NK-92 (cell line): Measurements from ENCODE around the gene OSER1.
A peak's percentile ranks its signal among the peaks of the same experiment; 100 is the strongest.
"Not testable (repeated sequence)": the region's sequence is repeated elsewhere in the genome, so short reads cannot be mapped to it uniquely, and the experiment has no call there.

ENCODE experiments used
- DNase-seq: peaks from one replicate; lab custom pipeline; 2025; ENCODE audit not compliant: unreplicated experiment; lab: John Stamatoyannopoulos, UW

The OSER1 gene

DNA sequence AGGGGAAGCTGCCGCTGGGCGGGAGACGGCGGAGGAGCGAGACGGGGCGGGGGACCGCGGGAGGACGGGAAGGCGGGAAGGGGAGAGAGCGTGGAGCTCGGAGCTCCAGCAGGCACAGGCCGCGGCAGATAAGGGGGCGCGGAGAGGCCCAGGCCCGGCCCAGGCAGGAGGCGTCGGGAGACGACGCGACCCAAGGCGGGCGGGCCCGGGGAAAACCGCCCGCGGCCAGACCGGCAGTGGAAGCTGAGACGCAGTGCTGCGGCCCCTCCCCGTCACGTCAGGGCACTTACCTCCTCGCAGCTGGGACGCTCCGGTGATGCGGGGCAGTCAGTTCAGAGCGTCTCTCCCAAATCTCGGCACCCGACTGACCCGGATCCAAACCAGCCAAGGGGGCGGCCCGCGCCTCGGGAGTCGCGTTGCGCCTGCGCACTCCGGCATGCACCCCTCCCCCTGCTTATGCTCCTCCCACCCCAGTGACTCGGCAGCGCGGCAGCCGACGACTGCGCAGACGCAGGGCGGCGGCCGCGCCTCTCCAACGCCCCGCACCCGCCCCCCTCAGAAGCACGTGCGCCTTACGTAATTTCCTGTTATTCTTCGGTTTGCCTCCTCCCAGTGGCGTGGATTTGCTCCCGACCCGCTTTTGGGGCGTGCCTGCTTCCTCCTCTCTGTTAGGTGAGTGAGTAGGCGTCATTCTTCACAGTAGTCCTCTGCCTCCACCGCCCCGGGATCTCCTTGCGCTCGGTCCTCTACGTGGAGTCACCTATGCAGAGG lies at the start of gene OSER1:
OSER1 (minus strand) TSS at position 366 of the 771 bp plus-strand sequence. CDS start 3,814 bp downstream, outside the sequence.
- DNase-seq: peak; percentile 93

DNA sequence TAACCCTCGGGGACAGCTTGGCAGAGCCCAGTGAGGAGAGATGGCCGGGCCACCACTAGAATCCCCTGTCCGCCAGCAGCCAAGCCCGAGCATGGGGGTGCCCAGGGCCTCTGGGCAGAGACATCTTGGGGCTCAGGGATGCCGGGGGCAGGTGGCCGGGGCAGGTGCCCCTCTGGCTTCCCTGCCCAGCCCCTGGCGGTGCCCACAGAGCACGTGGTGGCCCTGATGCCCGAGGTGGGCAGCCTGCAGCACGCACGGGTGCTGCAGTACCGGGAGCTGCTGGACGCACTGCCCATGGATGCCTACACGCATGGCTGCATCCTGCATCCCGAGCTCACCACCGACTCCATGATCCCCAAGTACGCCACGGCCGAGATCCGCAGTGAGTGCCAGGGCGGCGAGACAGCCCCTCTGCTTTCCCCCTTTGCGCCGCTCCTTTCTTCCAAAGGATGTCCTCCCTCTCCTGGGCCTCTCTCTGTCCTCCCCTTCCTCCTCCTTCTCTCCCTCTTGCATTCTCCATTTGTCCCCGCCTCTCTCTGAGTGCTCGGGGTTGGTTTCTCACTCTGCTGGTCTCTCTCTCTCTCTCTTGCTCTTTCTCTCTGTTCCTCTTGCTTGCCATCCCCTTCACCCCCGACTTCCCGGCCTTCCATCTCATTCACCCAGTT lies 47.8 kb upstream of the OSER1 start:
- DNase-seq: no peak

DNA sequence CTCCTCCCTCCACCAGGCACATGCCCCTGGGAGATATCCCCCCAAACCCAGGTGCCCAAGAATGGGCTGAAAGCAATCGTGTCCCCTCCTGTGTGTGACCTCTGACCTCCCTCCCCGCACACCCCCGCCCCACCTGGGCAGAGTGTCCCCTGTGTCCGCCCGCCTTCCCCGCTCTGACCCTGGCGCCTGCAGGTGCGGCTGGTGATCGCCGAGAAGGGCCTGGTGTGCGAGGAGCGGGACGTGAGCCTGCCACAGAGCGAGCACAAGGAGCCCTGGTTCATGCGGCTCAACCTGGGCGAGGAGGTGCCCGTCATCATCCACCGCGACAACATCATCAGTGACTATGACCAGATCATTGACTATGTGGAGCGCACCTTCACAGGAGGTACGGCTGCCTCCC lies 46.4 kb upstream of the OSER1 start:
- DNase-seq: no peak

DNA sequence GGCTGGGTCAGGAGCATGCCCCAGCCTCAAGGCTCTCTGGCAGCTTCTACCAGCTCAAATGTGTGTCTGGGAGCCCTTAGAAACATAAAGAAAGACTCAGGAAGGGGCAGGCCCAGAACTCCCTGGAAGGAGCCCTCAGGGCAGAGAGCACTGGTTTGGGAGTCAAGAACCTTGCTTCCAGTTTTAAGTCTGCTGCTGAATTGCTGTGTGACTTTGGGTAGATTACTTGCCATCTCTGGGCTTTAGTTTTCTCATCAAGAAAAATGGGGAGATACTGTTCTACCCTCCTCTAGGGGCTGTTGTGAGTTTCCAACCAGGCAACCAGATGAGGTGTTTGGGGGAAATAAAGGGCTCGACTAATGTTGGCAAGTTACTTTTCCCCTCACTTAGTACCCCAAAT lies 45.4 kb upstream of the OSER1 start:
- no peak for DNase-seq

DNA sequence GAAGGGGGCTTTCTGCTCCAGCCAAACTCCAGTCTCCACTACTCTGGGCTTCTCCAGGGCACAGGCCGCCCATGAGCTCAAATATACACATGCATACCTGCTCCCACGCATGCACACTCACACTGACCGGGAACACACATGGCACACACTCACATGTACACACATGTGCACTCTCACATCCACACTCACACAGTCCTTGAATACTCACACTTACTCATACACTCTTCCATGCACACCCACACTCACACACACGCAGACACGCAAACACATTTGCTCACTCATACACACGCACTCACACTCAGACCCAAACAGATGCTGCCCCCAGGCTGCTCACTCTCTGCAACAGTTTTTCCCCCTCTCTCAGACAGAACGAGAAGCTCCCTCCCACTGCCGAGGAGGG lies 43.5 kb upstream of the OSER1 start:
- DNase-seq: no peak

DNA sequence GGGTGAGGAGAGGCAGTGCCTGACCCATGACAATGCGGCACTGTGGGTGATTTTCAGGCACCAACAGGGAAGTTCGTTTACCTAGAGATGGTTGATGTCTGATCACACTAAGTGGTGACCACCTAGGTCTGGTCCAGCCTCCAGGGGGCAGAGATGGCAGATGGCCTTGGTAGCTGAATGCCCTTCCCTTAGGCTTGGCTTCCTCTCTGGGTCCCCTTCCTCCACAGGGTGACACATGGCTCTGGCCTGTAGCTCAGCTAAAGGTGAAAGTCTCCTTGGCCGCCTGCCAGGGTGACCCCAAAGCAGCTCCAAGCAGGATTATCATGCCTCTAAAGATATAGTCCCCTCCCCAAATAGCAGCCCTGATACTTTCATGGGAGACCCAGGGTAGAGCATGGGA lies 43.0 kb upstream of the OSER1 start:
- no peak for DNase-seq

DNA sequence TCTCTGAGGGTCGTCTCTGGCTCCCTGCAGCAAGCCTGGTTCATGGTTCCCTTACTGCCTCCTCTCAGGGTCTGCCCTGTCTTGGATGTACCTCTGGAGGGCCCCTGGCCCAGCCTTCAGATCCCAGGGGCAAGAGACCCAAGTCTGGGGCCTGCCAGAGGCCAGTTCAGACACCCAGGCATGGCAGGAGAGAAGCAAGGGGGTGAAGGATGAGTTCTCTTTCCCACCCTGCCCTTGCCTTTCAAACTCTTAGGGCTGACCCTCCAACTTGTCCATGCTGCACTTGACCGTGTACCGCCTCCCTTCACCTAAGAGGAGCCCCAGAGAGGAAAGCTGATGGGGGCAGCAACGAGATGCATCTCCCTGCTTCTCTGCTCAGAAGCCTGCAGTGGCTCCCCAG lies 40.7 kb upstream of the OSER1 start:
- no peak for DNase-seq

DNA sequence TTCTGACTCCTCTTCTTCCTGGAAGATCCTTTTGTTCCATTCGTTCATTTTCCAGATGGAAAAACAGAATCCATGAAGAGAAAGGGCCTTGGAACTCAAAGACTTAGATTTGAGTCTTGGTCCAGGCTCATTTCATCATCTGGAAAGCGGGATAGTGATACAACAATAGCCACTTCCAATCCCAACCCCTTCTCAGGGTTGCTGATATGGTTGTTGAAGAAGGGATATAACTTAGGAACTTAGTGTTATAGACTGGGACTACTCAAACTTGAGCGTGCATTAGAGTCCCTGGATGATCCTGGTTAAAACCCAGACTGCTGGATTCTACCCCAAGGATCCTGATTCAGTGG lies 37.8 kb upstream of the OSER1 start:
- DNase-seq: no peak

DNA sequence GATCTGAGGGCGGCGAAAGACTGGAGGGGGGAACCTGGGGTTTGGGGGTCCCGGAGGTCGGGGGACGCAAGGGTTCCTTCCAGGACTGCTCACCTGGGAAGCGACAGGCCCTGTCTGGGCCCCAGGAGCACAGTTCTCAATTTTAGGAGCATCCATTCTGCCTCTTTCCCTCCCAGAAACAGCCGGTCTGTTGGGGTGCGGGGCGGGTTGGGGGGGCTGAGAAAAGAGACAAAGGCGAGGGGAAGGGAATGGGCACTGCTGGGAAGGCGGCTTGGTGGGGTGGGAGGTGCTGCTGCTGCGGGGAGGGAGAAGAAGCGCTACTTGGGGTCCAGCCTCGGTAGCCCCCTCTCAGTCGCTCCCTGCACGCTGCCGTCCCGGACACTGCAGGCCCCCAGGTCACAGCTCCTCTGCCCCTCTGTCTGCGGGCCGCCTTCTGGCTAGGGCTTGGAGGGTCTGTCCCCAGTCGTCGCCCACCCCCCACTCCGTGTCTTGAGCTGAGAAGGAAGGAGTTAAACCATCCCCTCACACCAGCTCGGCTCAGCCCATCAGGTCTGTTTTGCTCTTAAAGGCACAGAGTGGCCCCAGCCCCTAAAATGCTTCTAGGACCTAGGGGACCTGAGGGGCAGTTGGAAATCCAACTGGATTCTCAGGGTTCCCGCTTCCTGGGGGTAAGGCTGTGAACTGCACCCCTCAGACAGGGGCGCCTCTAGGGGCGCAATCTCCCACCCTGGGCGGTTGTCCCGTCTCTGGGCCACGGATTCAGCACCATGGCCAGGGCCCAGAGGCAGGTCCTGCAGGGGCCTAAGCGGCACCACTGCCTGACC lies 37.2 kb upstream of the OSER1 start:
- DNase-seq: no peak

DNA sequence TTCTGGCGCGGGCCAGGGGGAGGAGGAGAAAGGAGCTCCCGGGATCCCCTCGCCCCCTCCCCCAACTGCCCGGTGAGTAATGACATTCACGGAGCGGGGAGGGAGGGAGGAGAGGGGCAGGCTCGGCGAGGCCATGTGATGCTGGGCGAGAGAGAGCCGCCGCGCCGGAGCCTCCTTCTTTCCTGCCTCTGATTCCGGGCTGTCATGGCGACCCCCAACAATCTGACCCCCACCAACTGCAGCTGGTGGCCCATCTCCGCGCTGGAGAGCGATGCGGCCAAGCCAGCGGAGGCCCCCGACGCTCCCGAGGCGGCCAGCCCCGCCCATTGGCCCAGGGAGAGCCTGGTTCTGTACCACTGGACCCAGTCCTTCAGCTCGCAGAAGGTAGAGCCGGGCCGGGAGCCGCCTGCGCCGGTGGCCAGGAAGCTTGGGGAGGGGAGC lies 36.6 kb upstream of the OSER1 start, which contains the start of gene GDAP1L1:
GDAP1L1 (plus strand) TSS at position 178 of the 441 bp plus-strand sequence; CDS start at position 205, 27 bp downstream.
- DNase-seq: no peak

DNA sequence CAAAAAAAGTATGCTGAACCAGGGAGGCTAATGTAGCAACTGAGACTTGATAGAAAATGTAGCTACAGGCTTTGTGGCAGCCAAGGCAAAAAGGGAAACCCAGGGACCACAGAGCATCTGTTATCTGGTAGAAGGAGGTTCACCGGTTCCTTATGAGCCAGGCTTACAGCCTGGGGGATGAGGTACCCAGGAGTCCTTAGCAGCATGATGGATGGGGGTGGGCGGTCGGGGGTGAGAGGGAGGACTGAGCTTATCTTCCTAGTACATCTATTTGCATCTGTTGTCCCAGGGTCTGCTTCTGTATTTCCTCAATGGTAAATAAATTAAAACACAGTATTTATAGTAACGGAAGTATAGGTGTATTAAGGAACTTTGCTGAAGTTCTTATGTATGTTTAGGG lies 35.4 kb upstream of the OSER1 start:
- no peak for DNase-seq

DNA sequence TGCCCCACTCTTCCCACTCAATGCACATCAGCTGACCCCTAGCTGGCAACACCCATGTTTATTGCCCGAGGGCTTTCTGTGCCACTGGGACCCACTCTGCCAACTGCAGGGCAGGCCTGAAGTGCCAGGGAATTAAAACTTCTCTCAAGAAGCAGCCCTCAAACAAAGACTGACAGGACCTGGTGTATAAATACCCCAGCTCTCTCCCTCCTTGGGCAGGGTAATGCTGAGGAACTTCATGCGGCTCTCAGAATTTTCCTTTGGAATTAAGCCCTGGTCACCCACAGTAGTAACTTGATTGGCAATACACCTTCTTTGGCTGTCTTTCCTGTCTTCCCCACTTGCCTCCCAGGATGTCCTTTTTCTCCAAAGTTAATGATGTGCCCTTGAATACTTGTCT lies 31.2 kb upstream of the OSER1 start:
- DNase-seq: no peak

DNA sequence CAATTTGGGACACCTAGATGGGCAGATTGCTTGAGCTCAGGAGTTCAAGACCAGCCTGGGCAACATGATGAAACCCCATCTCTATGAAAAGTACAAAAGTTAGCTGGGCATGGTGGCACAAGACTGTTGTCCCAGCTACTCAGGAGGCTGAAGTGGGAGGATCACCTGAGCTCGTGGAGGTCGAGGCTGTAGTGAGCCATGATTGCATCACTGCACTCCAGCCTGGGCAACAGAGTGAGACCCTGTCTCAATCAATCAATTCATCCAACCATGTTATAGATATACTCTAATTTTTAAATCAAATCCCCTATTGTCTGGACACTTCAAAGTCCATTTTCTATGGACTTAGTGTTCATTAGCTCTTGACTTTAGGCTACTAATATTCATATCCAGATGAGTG lies 26.3 kb upstream of the OSER1 start:
- not testable (repeated sequence) for DNase-seq

DNA sequence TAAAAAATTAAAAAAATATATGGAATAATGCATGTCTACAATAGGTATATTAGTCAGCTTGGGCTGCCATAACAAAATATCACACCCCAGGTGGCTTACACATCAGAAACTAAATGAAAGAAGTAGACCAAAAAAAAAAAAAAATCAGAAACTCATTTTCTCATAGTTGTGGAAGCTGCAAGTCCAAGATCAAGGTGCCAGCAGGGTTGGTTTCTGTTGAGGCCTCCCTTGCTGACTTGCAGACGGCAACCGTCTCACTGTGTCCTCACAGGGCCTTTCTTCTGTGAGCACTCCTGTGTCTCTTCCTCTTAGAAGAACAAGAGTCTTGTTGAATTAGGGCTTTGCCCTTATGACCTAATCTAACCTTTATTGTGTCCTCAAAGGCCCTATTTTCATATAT lies 25.1 kb upstream of the OSER1 start:
- DNase-seq: no peak

DNA sequence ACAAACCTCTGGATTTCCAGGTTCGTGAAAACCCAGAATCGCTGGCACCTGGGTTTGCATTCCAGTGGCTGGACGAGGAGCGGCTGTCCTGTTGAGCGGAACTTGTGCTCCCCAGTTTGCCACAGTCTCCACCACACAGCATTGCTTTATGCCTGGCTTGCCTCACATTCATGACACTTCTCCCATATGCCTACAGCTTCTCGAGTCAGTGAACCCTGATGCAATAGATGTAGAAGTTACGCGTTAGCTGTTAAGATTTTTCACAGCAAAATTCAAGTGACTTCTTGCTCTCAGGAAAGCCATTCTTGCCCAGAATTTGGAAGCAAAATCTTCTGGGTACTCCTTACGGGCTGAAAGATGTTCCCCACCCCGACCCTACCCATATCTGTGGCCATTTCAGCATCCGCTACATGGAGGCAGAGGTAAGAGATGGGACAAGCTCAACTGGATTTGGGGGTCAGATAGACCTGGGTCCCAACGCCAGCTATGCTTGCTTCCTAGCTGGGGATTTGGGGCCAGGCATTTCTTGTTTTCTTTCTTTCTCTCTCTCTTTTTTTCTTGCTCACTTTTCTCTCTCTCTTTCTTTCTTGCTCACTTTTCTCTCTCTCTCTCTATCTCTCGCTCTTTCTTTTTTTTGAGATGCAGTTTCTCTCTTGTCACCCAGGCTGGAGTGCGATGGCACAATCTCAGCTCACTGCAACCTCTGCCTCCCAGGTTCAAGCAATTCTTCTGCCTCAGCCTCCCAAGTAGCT lies 24.2 kb upstream of the OSER1 start:
- no peak for DNase-seq

DNA sequence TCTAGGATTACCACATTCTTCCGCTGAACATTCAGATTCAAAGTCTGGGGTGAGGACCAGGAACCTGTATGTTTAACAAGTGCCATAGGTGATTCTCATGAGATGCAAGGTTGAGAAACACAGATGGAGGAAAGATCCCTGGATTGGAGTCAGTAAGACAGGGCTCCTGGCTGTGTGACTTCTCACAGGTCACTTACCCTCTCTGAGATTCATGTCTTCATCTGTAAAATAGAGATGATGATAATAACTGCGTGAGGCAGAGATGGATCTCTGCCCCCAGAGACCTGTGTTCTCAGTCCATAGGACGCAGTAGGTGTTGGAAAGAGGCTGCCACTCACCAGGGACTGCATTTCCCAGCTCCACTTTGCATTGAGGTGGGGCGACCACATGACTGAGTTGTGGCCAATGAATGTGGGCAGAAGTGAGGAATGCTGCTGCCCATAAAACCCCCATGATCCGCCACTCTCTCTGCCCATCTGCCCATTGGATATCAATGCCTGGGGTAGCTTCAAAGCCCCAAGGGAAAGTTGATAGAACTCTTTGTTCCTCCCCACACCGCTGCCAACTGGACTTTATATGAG lies 23.0 kb upstream of the OSER1 start:
- DNase-seq: no peak

DNA sequence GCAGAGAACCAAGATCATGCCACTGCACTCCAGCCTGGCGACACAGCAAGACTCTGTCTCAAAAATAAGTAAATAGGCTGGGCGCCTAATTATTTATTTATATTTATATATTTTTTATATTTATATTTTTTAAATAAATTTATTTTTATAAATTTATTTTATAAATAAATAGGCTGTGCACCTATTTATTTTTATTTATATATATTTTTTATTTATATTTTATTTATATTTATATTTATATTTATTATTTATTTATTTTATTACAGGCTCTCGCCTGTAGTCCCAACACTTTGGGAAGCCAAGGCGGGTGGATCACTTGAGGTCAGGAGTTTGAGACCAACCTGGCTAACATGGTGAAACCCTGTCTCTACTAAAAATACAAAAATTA lies 21.9 kb upstream of the OSER1 start:
- not testable (repeated sequence) for DNase-seq

DNA sequence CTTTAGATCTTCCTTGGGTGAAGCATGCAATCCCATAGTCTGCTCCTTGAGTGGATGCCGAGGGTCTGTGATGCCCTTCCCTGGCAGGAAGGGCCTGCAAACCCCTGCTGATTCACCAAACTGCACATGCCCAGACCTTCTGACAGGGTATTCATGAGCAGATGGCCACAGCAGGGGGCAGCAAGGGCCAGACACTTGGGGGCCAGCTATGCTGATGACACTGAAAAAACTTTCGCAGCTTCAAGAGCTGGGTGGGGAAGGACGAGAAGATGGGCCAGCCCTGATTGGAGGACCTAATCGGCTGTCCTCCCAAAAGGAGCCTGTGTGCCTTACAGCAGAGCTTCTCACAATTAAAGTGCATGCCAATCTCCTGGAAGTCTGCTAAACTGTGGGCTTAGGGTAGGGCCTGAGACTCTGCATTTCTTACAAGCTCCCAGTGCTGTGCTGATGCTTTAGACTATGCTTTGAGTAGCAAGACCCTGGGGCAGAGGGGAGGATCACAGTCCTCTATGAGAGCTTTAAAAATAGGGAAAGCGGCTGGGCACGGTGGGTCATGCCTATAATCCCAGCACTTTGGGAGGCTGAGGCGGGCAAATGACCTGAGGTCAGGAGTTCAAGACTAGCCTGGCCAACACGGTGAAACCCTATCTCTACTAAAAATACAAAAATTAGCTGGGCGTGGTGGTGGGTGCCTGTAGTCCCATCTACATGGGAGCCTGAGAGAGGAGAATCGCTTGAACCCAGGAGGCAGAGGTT lies 21.3 kb upstream of the OSER1 start:
- DNase-seq: no peak

DNA sequence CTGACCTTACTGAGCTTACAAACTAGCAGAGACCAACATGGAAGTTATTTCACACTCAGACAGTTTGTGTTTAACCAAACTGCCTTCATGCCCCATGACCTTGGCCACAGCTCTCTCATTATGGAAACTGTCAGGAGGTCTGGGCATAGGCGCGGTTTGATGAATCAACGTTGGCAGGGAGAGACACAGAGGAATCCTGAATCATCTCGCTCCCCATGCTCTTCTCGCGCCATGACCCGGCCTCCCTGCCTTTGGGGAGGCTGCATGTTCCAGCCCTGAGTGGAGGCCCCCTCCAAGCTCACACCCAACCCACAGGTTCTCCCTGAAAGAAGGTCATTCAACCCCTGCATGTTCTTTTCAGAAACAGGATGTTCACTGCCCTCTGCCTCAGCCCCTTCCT lies 20.6 kb upstream of the OSER1 start:
- DNase-seq: no peak
